Cardiac muscle cell (in vitro differentiated cells and primary cell): ENCODE data around the gene KIF12. TPM values are rescaled to one million over a fixed set of nuclear protein-coding genes. Genes with fewer than 3 reads are reported as not detected.
"Not testable (repeated sequence)": the region's sequence is repeated elsewhere in the genome, so short reads cannot be mapped to it uniquely, and the experiment has no call there.

ENCODE experiments used
- DNase-seq, 2 donors: peaks; one replicate each; pipeline versions ENCODE4 v3.0.0 to v3.0.0-alpha.2; 2010 to 2017; ENCODE audit warnings: low read depth in 1 of 2, low spot score in 1 of 2
- H3K27ac ChIP-seq: fragments of 200-600 bp; sonication (generic); 2 replicates; pipeline ENCODE4 v1.5.1; 2016
- H3K27me3 ChIP-seq: fragments of 200-600 bp; sonication (generic); 2 replicates; pipeline ENCODE4 v1.6.0; 2016; ENCODE audit warnings: control low read depth
- H3K36me3 ChIP-seq: fragments of 200-600 bp; sonication (generic); 2 replicates; pipeline ENCODE4 v1.5.1; 2016; ENCODE audit warnings: control low read depth
- H3K4me1 ChIP-seq: fragments of 200-600 bp; sonication (generic); 2 replicates; pipeline ENCODE4 v1.8.1; 2017; ENCODE audit warnings: low read depth, mild to moderate bottlenecking, mixed run types
- H3K4me3 ChIP-seq: fragments of 200-600 bp; sonication (generic); 2 replicates; pipeline ENCODE4 v1.5.1; 2016; ENCODE audit warnings: mild to moderate bottlenecking
- H3K9me3 ChIP-seq: fragments of 200-600 bp; sonication (generic); 2 replicates; pipeline ENCODE4 v1.5.1; 2017; ENCODE audit warnings: low read depth, mild to moderate bottlenecking, control low read depth
- CTCF ChIP-seq: IDR thresholded peaks from 2 replicates; pipeline ENCODE4 v1.5.1; 2012; ENCODE audit warnings: low read depth, mild to moderate bottlenecking, low read length
- polyA plus RNA-seq: library from polyadenylated mRNA; unstranded; fragments of >200 nt; fragmentation: Nextera tagmentation; extraction: Ambion mirVana; gene quantifications from 2 replicates; pipeline ENCODE4 v1.2.1, GENCODE V29; 2016
- total RNA-seq: library from RNA; depleted of rRNA; stranded (reverse); fragments of >200 nt; gene quantifications from 2 replicates; pipeline ENCODE4 v1.2.3, GENCODE V29; 2016

KIF12 gene
- total and polyA plus RNA-seq, 2 experiments from 2014 or later = 0.64 to 1.1 TPM

- no peak for DNase-seq
- Histone ChIP-seq H3K27ac (no peak overlapping the region), H3K36me3 (no peaks in the 10 kb centered on the region), H3K9me3 (no peaks in the 10 kb centered on the region), H3K27me3 (no peaks in the 10 kb centered on the region), H3K4me1 (peaks cover 9% of the 10 kb centered on the region), H3K4me3 (no peak overlapping the region)
- no peak for TF ChIP-seq CTCF
Observed at GRCh38 chr9:114131808-114132549, 32.9 kb upstream of the KIF12 start.

- no peak for DNase-seq
- no peak for TF ChIP-seq CTCF
- Histone ChIP-seq H3K4me1 (peaks cover 9% of the 10 kb centered on the region), H3K27ac (no peak overlapping the region), H3K4me3 (no peak overlapping the region), H3K27me3 (no peaks in the 10 kb centered on the region), H3K9me3 (no peaks in the 10 kb centered on the region), H3K36me3 (no peaks in the 10 kb centered on the region)
Observed at GRCh38 chr9:114130624-114131277, 31.7 kb upstream of the KIF12 start.

GRCh38 chr9:114130141-114130540 lies 31.0 kb upstream of the KIF12 start:
- no peaks in the 10 kb centered on the region for H3K9me3 ChIP-seq
- no peaks in the 10 kb centered on the region for H3K36me3 ChIP-seq
- DNase-seq = no peak
- TF ChIP-seq CTCF = no peak
- H3K27ac ChIP-seq = no peak overlapping the region
- no peak overlapping the region for H3K4me3 ChIP-seq
- peaks cover 14% of the 10 kb centered on the region for H3K4me1 ChIP-seq
- H3K27me3 ChIP-seq = no peaks in the 10 kb centered on the region

GRCh38 chr9:114128759-114129158 lies 29.7 kb upstream of the KIF12 start:
- not testable (repeated sequence) for H3K36me3 ChIP-seq, H3K27ac ChIP-seq, H3K9me3 ChIP-seq, DNase-seq, H3K4me3 ChIP-seq, H3K27me3 ChIP-seq
- peaks cover 28% of the 10 kb centered on the region for H3K4me1 ChIP-seq

GRCh38 chr9:114126247-114127060 lies 27.4 kb upstream of the KIF12 start:
- no peak for DNase-seq
- TF ChIP-seq CTCF = no peak

More at GRCh38 chr9:114126247-114127060, 27.4 kb upstream of the KIF12 start:
- no peaks in the 10 kb centered on the region for H3K27me3 ChIP-seq
- H3K4me3 ChIP-seq = no peak overlapping the region
- H3K9me3 ChIP-seq = no peaks in the 10 kb centered on the region
- H3K36me3 ChIP-seq = no peaks in the 10 kb centered on the region
- H3K27ac ChIP-seq = no peak overlapping the region
- H3K4me1 ChIP-seq = peaks cover 23% of the 10 kb centered on the region
